ENCODE measurements around the gene HCN3. TPM values are rescaled to one million over a fixed set of nuclear protein-coding genes. Genes with fewer than 3 reads are reported as not detected.
"Not testable (repeated sequence)": the region's sequence is repeated elsewhere in the genome, so short reads cannot be mapped to it uniquely, and the experiment has no call there.

The HCN3 gene
- polyA plus RNA-seq, 2 donors = 2.4 to 6.6 TPM

DNA sequence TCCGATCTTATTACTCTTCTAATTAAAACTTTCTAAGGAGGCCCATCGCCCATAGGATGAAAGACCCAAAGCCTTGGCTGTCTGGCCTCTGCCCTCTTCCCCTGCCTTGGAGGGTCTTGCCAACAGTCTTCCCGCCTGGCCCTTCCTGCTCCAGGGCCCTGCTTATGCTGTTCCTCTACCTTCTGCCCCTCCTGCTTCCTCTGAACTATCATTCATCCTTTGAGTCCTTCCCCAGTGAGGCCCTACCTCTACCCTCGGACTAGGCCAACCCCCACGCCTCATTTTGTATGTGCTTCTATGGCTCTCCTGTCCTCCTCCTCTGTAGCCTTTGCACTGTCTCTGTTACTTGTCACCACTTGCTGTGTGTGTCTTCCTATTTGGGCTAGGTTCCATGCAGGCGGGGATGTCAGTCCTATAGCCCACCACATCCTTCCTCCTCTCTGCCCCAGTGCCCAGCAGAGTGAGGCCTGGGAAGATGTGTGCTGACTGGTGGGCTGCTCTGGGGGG is 48.8 kb downstream of the HCN3 start:
- no peak overlapping the region for H3K4me3 ChIP-seq (ENCODE audit: low read depth in 1 of 2, low read length in 2 of 2)
- H3K27me3 ChIP-seq (ENCODE audit: control insufficient read depth in 1 of 2, insufficient read depth in 2 of 2, low read length in 2 of 2) = no peaks in the 10 kb centered on the region
- 79 to 85% methylated on average over 6 of the region's 6 CpGs for WGBS, 2 donors
- peak overlapping the region in 1 of 2 donors; percentile 43 for H3K27ac ChIP-seq (ENCODE audit: low read depth in 2 of 2, low read length in 1 of 2)
- no peaks in the 10 kb centered on the region for H3K9me3 ChIP-seq (ENCODE audit: control insufficient read depth in 2 of 2, insufficient read depth in 1 of 2, low read depth in 1 of 2, low read length in 1 of 2)
- H3K36me3 ChIP-seq (ENCODE audit: control insufficient read depth in 2 of 2, insufficient read depth in 2 of 2, low read length in 1 of 2) = peaks cover 4 to 20% of the 10 kb centered on the region in 2 donors
- H3K4me1 ChIP-seq (ENCODE audit: control insufficient read depth in 2 of 2, insufficient read depth in 2 of 2, low read length in 1 of 2) = peaks cover 2 to 14% of the 10 kb centered on the region in 2 donors

DNA sequence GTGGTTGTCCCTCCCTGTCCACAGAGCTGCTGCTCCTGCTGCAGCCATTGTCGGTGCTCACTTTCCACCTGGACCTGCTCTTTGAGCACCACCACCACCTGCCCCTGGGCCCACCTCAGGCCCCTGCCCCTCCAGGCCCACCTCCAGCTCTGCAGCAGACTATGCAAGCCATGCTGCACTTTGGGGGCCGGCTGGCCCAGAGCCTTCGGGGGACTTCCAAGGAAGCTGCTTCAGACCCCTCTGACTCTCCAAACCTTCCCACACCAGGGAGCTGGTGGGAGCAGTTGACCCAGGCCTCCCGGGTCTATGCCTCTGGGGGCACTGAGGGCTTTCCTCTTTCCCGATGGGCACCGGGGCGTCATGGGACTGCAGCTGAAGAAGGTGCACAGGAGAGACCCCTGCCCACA is 49.4 kb downstream of the HCN3 start:
- H3K36me3 ChIP-seq (ENCODE audit: control insufficient read depth in 2 of 2, insufficient read depth in 2 of 2, low read length in 1 of 2) = peaks cover 4 to 20% of the 10 kb centered on the region in 2 donors
- no peak overlapping the region for H3K4me3 ChIP-seq (ENCODE audit: low read depth in 1 of 2, low read length in 2 of 2)
- H3K9me3 ChIP-seq (ENCODE audit: control insufficient read depth in 2 of 2, insufficient read depth in 1 of 2, low read depth in 1 of 2, low read length in 1 of 2) = no peaks in the 10 kb centered on the region
- WGBS, 2 donors = 86% methylated on average over 7 of the region's 7 CpGs
- H3K27me3 ChIP-seq (ENCODE audit: control insufficient read depth in 1 of 2, insufficient read depth in 2 of 2, low read length in 2 of 2) = no peaks in the 10 kb centered on the region
- H3K4me1 ChIP-seq (ENCODE audit: control insufficient read depth in 2 of 2, insufficient read depth in 2 of 2, low read length in 1 of 2) = peaks cover 2 to 14% of the 10 kb centered on the region in 2 donors
- H3K27ac ChIP-seq (ENCODE audit: low read depth in 2 of 2, low read length in 1 of 2) = no peak overlapping the region

DNA sequence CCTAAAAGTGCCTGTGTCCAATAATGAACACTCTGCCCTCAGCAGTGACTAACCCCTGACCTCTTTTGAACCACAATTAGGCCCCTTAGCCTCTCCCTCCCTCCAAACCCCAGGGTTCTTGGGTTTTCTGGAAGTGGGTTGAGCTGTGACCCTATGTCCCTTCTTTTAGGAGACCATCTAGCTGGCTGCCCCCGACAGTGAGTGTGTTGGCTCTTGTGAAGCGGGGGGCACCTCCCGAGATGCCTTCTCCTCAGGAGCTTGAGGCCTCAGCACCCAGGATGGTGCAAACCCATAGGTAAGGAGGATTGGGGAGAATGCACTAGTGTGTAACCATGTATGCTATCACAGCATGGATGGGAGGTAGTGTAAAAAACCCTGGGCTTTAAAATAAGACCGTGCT is 50.7 kb downstream of the HCN3 start:
- 85 to 86% methylated on average over 4 of the region's 4 CpGs for WGBS, 2 donors
- peaks cover 4 to 20% of the 10 kb centered on the region in 2 donors for H3K36me3 ChIP-seq (ENCODE audit: control insufficient read depth in 2 of 2, insufficient read depth in 2 of 2, low read length in 1 of 2)
- no peaks in the 10 kb centered on the region for H3K27me3 ChIP-seq (ENCODE audit: control insufficient read depth in 1 of 2, insufficient read depth in 2 of 2, low read length in 2 of 2)
- H3K27ac ChIP-seq (ENCODE audit: low read depth in 2 of 2, low read length in 1 of 2) = no peak overlapping the region
- H3K9me3 ChIP-seq (ENCODE audit: control insufficient read depth in 2 of 2, insufficient read depth in 1 of 2, low read depth in 1 of 2, low read length in 1 of 2) = no peaks in the 10 kb centered on the region
- H3K4me3 ChIP-seq (ENCODE audit: low read depth in 1 of 2, low read length in 2 of 2) = no peak overlapping the region
- peaks cover 0 to 9% of the 10 kb centered on the region in 2 donors for H3K4me1 ChIP-seq (ENCODE audit: control insufficient read depth in 2 of 2, insufficient read depth in 2 of 2, low read length in 1 of 2)

DNA sequence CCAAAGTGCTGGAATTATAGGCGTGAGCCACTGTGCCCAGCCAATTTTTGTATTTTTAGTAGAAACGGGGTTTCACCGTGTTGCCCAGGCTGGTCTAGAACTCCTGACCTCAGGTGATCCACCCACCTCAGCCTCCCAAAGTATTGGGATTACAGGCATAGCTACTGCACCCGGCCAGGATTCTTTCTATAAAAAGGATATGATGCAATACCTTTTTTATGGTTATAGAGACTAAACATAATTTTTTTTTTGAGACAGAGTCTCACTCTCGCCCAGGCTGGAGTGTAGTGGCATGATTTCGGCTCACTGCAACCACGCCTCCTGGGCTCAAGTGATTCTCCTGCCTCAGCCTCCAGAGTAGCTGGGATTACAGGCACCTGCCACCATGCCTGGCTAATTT is 51.6 kb downstream of the HCN3 start:
- 81 to 84% methylated on average over 7 of the region's 7 CpGs for WGBS, 2 donors
- H3K9me3 ChIP-seq (ENCODE audit: control insufficient read depth in 2 of 2, insufficient read depth in 1 of 2, low read depth in 1 of 2, low read length in 1 of 2); H3K27ac ChIP-seq (ENCODE audit: low read depth in 2 of 2, low read length in 1 of 2); H3K27me3 ChIP-seq (ENCODE audit: control insufficient read depth in 1 of 2, insufficient read depth in 2 of 2, low read length in 2 of 2); H3K4me3 ChIP-seq (ENCODE audit: low read depth in 1 of 2, low read length in 2 of 2); H3K4me1 ChIP-seq (ENCODE audit: control insufficient read depth in 2 of 2, insufficient read depth in 2 of 2, low read length in 1 of 2): not testable (repeated sequence)
- H3K36me3 ChIP-seq (ENCODE audit: control insufficient read depth in 2 of 2, insufficient read depth in 2 of 2, low read length in 1 of 2) = peaks cover 4 to 20% of the 10 kb centered on the region in 2 donors

DNA sequence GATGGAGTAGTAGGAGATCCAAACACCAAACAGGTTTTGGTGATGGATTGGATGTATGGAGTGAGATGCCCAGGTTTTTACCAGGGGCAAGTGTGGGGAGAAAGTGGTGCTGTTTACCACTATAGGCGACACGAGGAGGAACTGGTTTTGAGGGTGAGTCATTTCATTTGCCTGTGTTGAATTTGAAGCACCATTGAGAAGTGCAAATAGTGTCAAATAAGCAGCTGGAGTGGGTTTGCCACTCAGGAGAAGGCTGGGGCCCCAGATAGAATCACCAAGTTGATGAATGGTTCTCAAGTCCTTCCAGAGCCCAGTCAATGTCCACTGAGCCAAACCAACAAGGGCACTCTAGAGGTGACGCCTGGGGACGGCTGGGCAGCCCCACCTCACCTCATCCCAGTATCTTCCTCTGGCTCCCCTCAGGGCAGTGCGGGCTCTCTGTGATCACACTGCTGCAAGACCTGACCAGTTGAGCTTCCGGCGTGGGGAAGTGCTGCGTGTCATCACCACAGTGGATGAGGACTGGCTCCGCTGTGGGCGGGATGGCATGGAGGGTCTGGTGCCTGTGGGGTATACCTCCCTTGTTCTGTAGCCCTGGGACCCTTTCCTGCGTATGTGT is 52.8 kb downstream of the HCN3 start:
- 77 to 91% methylated on average over 11 of the region's 11 CpGs for WGBS, 2 donors
- Histone ChIP-seq H3K4me3 (ENCODE audit: low read depth in 1 of 2, low read length in 2 of 2) (no peak overlapping the region), H3K36me3 (ENCODE audit: control insufficient read depth in 2 of 2, insufficient read depth in 2 of 2, low read length in 1 of 2) (peaks cover 8 to 25% of the 10 kb centered on the region in 2 donors), H3K27ac (ENCODE audit: low read depth in 2 of 2, low read length in 1 of 2) (no peak overlapping the region), H3K27me3 (ENCODE audit: control insufficient read depth in 1 of 2, insufficient read depth in 2 of 2, low read length in 2 of 2) (no peaks in the 10 kb centered on the region), H3K4me1 (ENCODE audit: control insufficient read depth in 2 of 2, insufficient read depth in 2 of 2, low read length in 1 of 2) (peaks cover 0 to 9% of the 10 kb centered on the region in 2 donors), H3K9me3 (ENCODE audit: control insufficient read depth in 2 of 2, insufficient read depth in 1 of 2, low read depth in 1 of 2, low read length in 1 of 2) (no peaks in the 10 kb centered on the region)

DNA sequence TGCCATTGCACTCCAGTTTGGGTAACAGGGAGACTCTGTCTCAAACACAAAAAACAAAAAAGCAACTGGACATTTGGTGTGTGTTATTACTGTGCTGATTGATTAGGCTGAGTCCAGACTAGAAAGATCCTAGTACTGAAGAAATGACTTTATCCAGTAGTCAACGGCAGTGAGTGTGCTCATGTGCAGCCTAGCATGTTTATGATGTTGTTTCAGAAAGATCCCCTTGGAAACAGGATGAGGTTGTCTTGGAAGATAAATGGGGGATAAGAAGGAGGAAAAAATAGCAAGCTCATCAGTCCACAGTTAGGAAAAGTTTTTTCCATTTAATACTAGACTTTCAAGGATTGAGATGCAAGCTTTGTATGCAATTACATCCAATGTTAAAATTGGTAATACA is 57.7 kb downstream of the HCN3 start:
- Histone ChIP-seq H3K4me3 (ENCODE audit: low read depth in 1 of 2, low read length in 2 of 2) (no peak overlapping the region), H3K27ac (ENCODE audit: low read depth in 2 of 2, low read length in 1 of 2) (no peak overlapping the region), H3K9me3 (ENCODE audit: control insufficient read depth in 2 of 2, insufficient read depth in 1 of 2, low read depth in 1 of 2, low read length in 1 of 2) (no peaks in the 10 kb centered on the region), H3K36me3 (ENCODE audit: control insufficient read depth in 2 of 2, insufficient read depth in 2 of 2, low read length in 1 of 2) (peaks cover 26% of the 10 kb centered on the region in 2 donors), H3K4me1 (ENCODE audit: control insufficient read depth in 2 of 2, insufficient read depth in 2 of 2, low read length in 1 of 2) (no peaks in the 10 kb centered on the region), H3K27me3 (ENCODE audit: control insufficient read depth in 1 of 2, insufficient read depth in 2 of 2, low read length in 2 of 2) (no peaks in the 10 kb centered on the region)
- WGBS, 2 donors = 60 to 67% methylated on average over 1 of the region's 1 CpG

Other genes with a start within 250 kb of the HCN3 start
- gene DCST2, start 243.7 kb upstream of the HCN3 start, polyA plus RNA-seq = 10 to 100 TPM in 1 of 2 donors, 1 to 10 TPM in 1; 1.7 to 10.1 TPM
- under 1 TPM; 0.14 to 0.29 TPM for gene DCST1, start 243.6 kb upstream of the HCN3 start, polyA plus RNA-seq
- 100 to 1,000 TPM; 122 to 222 TPM for gene ADAM15, start 226.1 kb upstream of the HCN3 start, polyA plus RNA-seq
- gene EFNA4, start 213.7 kb upstream of the HCN3 start, polyA plus RNA-seq = 10 to 100 TPM; 14.7 to 16.2 TPM
- gene EFNA3, start 198.6 kb upstream of the HCN3 start, polyA plus RNA-seq = 10 to 100 TPM; 16.3 to 21.7 TPM
- gene EFNA1, start 149.6 kb upstream of the HCN3 start, polyA plus RNA-seq = 10 to 100 TPM; 32.9 to 48.1 TPM
- gene SLC50A1, start 141.6 kb upstream of the HCN3 start, polyA plus RNA-seq = 10 to 100 TPM; 41.0 to 51.5 TPM
- gene DPM3, start 136.9 kb upstream of the HCN3 start, polyA plus RNA-seq = 100 to 1,000 TPM; 103 to 248 TPM
- gene KRTCAP2, start 104.2 kb upstream of the HCN3 start, polyA plus RNA-seq = 100 to 1,000 TPM; 161 to 260 TPM
- under 1 TPM; 0.19 to 0.47 TPM for gene TRIM46, start 103.6 kb upstream of the HCN3 start, polyA plus RNA-seq
- gene THBS3, start 69.6 kb upstream of the HCN3 start, polyA plus RNA-seq = 10 to 100 TPM; 12.9 to 41.5 TPM
- gene MTX1, start 68.8 kb upstream of the HCN3 start, polyA plus RNA-seq = 10 to 100 TPM; 43.6 to 51.4 TPM
- 10 to 100 TPM; 12.7 to 13.6 TPM for gene ENTREP3, start 22.0 kb upstream of the HCN3 start, polyA plus RNA-seq
- 10 to 100 TPM; 20.2 to 47.3 TPM for gene SCAMP3, start 15.1 kb upstream of the HCN3 start, polyA plus RNA-seq
- 10 to 100 TPM; 29.2 to 55.3 TPM for gene CLK2, start 4.0 kb upstream of the HCN3 start, polyA plus RNA-seq
- gene PKLR, start 24.0 kb downstream of the HCN3 start, polyA plus RNA-seq = under 1 TPM; 0.02 to 0.04 TPM
- 100 to 1,000 TPM; 190 to 241 TPM for gene FDPS, start 31.4 kb downstream of the HCN3 start, polyA plus RNA-seq
- gene RUSC1, start 43.4 kb downstream of the HCN3 start, polyA plus RNA-seq = 10 to 100 TPM; 30.7 to 41.0 TPM

Measured in esophagus (tissue), 2 donors.